H7 (cell line): ENCODE results near the gene MAPK8. TPM values are rescaled to one million over a fixed set of nuclear protein-coding genes. Genes with fewer than 3 reads are reported as not detected.

Source experiments
- DNase-seq: peaks from one replicate; pipeline ENCODE4 v3.0.0; 2012
- H3K27me3 ChIP-seq: 2 replicates; pipeline ENCODE4 v1.6.0; 2011; ENCODE audit warnings: mild to moderate bottlenecking, low read length; ENCODE audit not compliant: control insufficient read depth, insufficient read depth
- H3K36me3 ChIP-seq: replicated peaks from 2 replicates; pipeline ENCODE4 v1.5.1; 2011; ENCODE audit warnings: low read length; ENCODE audit not compliant: control insufficient read depth, insufficient read depth
- H3K4me3 ChIP-seq: 2 replicates; pipeline ENCODE4 v1.5.1; 2011; ENCODE audit warnings: low read depth, mild to moderate bottlenecking, control low read depth, low read length, moderate library complexity; ENCODE audit not compliant: insufficient read depth
- total RNA-seq: library from RNA; depleted of rRNA; stranded (reverse); fragments of >200 nt; shearing (Covaris generic); gene quantifications from 2 replicates; pipeline ENCODE4 v1.2.3, GENCODE V29; 2014

The MAPK8 gene
- total RNA-seq, 1 experiment from 2014 or later: 70.3 TPM

DNA sequence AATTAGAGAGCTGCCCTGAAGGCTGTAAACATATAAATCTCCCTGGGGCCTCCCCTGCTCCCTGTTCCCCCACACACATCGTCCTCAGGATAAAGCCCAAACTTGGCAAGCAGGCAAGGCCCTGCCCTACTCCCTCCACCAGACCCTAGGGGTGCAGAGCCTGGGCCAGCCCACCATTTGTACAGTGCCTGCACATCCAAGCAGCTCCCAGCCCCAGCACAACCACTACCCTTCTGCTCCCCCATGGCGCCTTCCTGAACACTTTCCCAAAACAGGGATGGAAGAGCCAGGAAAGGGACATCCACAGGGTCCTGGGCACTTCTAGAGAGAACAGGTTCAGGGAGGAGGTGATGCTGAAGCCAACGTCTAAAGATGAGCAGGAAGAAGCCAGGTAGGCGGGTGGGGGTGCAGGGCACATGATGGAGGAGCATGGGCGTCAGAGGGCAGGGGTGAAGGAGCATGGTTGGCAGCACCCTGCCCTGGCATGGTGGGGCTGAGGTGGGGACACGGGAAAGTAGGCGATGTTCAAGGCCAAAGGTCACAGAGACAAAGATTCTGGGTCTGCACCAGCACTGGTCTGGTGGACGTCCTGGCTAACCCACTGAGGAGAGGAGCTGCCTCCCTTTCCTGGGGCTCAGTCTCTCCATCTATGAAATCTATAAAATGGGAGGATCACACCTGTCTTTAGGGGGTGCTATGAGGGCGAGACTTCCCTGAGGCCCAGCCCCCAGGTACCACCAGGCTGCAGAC is 157.8 kb downstream of the MAPK8 start:
- DNase-seq: peak; percentile 50
- peaks cover 3% of the 10 kb centered on the region; the same call in 1 of the 2 replicates for H3K27me3 ChIP-seq

DNA sequence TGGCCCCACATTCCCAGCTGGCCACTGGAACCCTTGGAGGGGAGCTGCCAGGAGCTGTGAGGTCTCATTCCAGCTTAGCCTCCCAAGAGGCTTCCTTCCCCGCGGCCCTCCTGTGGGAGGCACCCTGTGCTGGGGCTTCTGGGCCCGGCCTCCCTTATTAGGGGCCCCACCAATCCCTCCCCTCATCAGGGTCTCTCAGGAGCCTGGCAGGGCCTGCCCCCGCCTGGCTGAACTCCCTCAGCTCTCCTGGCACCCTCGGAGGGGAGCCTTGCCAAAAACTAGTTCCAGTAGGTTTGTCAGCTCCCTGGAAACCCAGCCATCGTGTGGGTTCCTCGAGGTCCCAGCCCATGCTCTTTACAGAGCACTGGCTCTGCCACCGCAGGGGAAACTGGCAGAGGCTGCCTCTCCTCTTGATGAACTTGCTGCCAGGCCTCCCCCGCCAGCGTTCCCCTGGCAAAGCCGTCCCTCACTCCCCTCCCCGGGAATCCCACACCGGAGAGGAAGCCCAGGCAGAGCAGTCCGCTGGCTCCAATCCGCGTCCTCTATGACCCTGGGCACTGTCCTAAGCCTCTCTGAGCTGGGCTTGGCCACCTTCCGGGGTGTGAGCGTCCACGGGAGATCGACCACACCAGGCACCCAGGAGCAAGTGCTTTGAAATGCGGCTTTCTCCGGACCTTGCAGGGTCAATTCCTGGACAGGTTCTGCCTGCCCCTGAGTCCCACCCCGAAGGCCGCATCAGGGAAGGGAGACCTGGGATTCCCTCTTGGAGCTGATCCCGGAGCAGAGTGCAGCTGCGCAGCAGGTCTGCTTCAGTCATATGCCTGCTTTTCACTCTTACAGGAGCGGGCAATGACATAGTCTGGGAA is 158.6 kb downstream of the MAPK8 start:
- peaks cover 3% of the 10 kb centered on the region; the same call in 1 of the 2 replicates for H3K27me3 ChIP-seq
- H3K36me3 ChIP-seq: no peaks in the 10 kb centered on the region
- H3K4me3 ChIP-seq: no peak overlapping the region
- peak; percentile 59 for DNase-seq

More for the DNA sequence above, 157.8 kb downstream of the MAPK8 start:
- Histone ChIP-seq H3K4me3 (no peak overlapping the region), H3K36me3 (no peaks in the 10 kb centered on the region)

- Histone ChIP-seq H3K4me3 (peak overlapping the region; percentile 33; the same call in 1 of the 2 replicates), H3K36me3 (no peaks in the 10 kb centered on the region), H3K27me3 (peaks cover 3% of the 10 kb centered on the region; the same call in 1 of the 2 replicates)
- DNase-seq: peak; percentile 79
Measured at GRCh38 chr10:48465860-48466521, 159.5 kb downstream of the MAPK8 start.

DNA sequence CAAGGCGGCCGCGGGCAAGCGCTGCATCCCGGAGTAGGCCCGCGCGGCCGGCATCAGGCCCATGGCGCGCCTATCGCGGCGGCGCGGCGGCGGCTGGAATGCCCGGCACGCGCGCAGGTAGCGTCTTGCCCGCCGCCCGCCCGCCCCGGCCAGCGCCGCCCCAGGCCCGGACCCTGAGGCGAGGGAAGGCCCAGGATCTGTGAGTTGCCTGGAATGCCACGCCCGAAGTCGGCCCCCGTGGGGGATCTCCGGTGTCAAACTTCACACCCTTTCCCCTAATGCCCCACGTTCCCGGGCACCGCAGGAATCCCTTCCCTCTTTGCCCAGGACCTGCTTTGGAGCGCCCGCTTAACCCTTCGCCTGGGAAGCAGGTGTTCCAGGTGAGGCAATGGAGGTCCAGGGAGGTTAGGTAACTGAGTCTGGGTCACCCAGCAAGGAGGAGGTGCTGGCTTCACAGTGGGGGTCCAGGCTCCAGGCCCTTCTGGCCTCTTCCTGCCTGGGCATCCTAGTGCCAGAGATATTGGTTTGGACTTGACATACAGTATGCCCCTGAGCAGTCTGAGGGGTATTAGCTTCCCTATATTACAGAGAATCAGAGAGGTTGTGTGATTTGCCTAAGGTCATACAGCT is 160.2 kb downstream of the MAPK8 start:
- peak; percentile 85 for DNase-seq
- Histone ChIP-seq H3K27me3 (peaks cover 3% of the 10 kb centered on the region; the same call in 1 of the 2 replicates), H3K4me3 (peak overlapping the region; percentile 33; the same call in 1 of the 2 replicates), H3K36me3 (no peaks in the 10 kb centered on the region)

- Histone ChIP-seq H3K4me3 (no peak overlapping the region), H3K27me3 (peaks cover 3% of the 10 kb centered on the region; the same call in 1 of the 2 replicates), H3K36me3 (no peaks in the 10 kb centered on the region)
- DNase-seq: peak; percentile 26
Measured at GRCh38 chr10:48467669-48468068, 161.2 kb downstream of the MAPK8 start.

GRCh38 chr10:48468130-48468790 is 161.8 kb downstream of the MAPK8 start:
- no peaks in the 10 kb centered on the region for H3K36me3 ChIP-seq
- peak; percentile 14 for DNase-seq
- H3K4me3 ChIP-seq: no peak overlapping the region
- peaks cover 3% of the 10 kb centered on the region; the same call in 1 of the 2 replicates for H3K27me3 ChIP-seq

DNA sequence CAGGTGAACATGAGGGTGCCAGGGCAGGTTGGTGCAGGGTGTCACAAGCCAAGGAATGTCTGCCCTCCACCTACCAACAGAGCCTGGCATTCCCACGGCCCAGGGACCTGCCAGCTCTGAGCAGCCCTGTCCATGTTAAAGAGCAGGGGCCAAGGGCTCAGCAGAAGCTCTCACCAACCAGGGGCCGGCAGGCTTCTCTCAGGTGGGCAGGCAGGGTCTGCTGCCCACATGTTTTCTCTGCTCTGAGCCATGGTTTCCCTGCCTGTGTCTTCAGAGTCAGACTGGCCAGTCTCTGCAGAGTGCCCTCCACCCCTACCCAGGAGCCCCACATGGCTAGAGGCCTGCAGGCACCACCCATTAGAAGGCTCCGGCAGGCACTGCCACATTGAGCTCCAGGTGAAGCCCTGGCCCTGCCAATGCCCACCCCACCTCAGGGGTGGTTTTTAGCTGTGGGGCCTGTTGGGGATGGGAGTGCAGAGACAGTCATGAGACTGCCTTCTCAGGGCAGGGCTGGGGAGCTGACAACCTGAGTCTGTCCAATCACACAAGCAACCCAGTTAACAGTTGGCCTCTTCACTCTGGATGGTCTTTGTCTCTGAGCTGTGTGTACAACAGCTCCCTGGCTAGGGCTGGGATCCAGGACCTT is 162.5 kb downstream of the MAPK8 start:
- peak; percentile 14 for DNase-seq

DNA sequence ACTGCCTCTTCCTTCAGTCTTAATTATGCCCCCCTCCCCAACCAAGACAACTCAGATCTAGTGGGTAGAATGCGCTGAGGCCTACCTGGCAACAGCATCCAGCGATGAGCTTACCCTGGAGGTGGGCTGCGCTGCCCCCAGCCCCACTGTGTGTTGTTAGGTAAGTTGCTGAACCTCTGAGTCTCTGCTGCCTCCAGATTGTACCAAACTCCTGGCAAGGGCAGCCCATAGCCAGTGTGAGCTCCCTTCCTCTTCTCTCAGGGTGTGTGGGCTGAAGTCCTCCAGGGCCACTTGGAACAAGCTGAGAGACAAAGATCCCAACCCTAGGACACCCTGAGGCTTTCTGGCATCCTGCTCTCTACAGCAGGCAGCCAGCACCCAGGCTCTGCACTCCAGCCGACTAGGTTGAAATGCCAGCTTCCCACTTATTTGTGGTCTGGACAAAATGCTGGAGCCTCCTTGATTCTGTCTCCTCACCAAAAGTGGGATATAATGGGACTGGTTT is 163.1 kb downstream of the MAPK8 start:
- DNase-seq: peak; percentile 13
- no peak overlapping the region for H3K4me3 ChIP-seq

More for the DNA sequence above, 162.5 kb downstream of the MAPK8 start:
- H3K36me3 ChIP-seq: no peaks in the 10 kb centered on the region
- H3K27me3 ChIP-seq: peaks cover 3% of the 10 kb centered on the region; the same call in 1 of the 2 replicates
- no peak overlapping the region for H3K4me3 ChIP-seq

GRCh38 chr10:48470115-48470892 is 163.8 kb downstream of the MAPK8 start:
- Histone ChIP-seq H3K36me3 (no peaks in the 10 kb centered on the region), H3K27me3 (peaks cover 3% of the 10 kb centered on the region; the same call in 1 of the 2 replicates), H3K4me3 (no peak overlapping the region)
- peak; percentile 59 for DNase-seq

More for the DNA sequence above, 163.1 kb downstream of the MAPK8 start:
- H3K36me3 ChIP-seq: no peaks in the 10 kb centered on the region
- H3K27me3 ChIP-seq: peaks cover 3% of the 10 kb centered on the region; the same call in 1 of the 2 replicates

GRCh38 chr10:48470893-48471805 is 164.7 kb downstream of the MAPK8 start:
- DNase-seq: peak; percentile 53
- Histone ChIP-seq H3K36me3 (no peaks in the 10 kb centered on the region; the same call in 1 of the 2 replicates), H3K27me3 (peaks cover 3% of the 10 kb centered on the region; the same call in 1 of the 2 replicates), H3K4me3 (no peak overlapping the region)

- H3K36me3 ChIP-seq: no peaks in the 10 kb centered on the region; the same call in 1 of the 2 replicates
- DNase-seq: no peak
Measured at GRCh38 chr10:48472501-48473069, 166.1 kb downstream of the MAPK8 start.

More at GRCh38 chr10:48472501-48473069, 166.1 kb downstream of the MAPK8 start:
- Histone ChIP-seq H3K4me3 (no peak overlapping the region), H3K27me3 (no peaks in the 10 kb centered on the region)
